AG04449 (cell line): ENCODE measurements around the gene FAM227B.
A peak's percentile ranks its signal among the peaks of the same experiment; 100 is the strongest.

ENCODE experiments used
- CTCF ChIA-PET: fragments of 350-600 bp; formaldehyde crosslinking; extraction: SDS; loops from one replicate; lab custom pipeline; 2021; ENCODE audit warnings: antibody characterized with exemption; lab: Yijun Ruan, JAX
- POLR2A ChIA-PET: fragments of 400-600, 350-600 bp; formaldehyde crosslinking; extraction: SDS; loops from one replicate; lab custom pipeline; 2020; ENCODE audit warnings: antibody characterized with exemption, inconsistent platforms; lab: Yijun Ruan, JAX
- DNase-seq: peaks from one replicate; pipeline ENCODE4 v3.0.0-alpha.2; 2010; ENCODE audit warnings: low read depth, low spot score
- H3K4me3 ChIP-seq: 2 replicates; pipeline ENCODE4 v1.5.1; 2011; ENCODE audit warnings: low read depth, mild to moderate bottlenecking, control low read depth, low read length
- TF ChIP-seq, protein P1 (sequence below): IDR thresholded peaks from one replicate; pipeline ENCODE4 v1.5.1; 2011; ENCODE audit warnings: mild to moderate bottlenecking, moderate library complexity, low read length, control low read depth, inconsistent platforms; ENCODE audit not compliant: insufficient read depth; ENCODE audit errors: missing control alignments

Gene FAM227B

DNA sequence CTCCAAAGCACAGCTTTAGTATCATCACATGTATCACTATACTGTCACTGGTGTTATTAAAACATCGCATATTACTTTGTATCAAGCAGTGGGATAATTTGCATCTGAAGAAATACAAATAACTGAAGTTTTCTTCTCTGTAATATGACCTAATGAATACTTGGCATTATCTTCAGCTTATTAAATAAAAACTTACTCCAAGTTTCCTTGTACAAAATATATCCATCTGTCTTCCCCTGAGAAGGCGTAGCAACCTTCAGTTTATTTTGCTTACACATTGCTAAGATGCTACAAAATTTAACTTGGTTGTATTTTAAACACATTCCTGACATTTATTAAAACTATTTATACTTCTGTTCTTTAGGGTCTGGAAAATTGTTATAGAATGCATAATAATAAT, 183.9 kb downstream of the FAM227B start:
- CTCF ChIA-PET, result interaction anchor here (2.7 kb wide), 1 partner anchor 14 kb away, joined by 18 read pairs; the partner anchor contains the start of gene FGF7
- TF ChIP-seq, protein P1, sequence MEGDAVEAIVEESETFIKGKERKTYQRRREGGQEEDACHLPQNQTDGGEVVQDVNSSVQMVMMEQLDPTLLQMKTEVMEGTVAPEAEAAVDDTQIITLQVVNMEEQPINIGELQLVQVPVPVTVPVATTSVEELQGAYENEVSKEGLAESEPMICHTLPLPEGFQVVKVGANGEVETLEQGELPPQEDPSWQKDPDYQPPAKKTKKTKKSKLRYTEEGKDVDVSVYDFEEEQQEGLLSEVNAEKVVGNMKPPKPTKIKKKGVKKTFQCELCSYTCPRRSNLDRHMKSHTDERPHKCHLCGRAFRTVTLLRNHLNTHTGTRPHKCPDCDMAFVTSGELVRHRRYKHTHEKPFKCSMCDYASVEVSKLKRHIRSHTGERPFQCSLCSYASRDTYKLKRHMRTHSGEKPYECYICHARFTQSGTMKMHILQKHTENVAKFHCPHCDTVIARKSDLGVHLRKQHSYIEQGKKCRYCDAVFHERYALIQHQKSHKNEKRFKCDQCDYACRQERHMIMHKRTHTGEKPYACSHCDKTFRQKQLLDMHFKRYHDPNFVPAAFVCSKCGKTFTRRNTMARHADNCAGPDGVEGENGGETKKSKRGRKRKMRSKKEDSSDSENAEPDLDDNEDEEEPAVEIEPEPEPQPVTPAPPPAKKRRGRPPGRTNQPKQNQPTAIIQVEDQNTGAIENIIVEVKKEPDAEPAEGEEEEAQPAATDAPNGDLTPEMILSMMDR, result no peak
- no peak overlapping the region for H3K4me3 ChIP-seq
- DNase-seq, result no peak
- POLR2A ChIA-PET, result no interaction called here

DNA sequence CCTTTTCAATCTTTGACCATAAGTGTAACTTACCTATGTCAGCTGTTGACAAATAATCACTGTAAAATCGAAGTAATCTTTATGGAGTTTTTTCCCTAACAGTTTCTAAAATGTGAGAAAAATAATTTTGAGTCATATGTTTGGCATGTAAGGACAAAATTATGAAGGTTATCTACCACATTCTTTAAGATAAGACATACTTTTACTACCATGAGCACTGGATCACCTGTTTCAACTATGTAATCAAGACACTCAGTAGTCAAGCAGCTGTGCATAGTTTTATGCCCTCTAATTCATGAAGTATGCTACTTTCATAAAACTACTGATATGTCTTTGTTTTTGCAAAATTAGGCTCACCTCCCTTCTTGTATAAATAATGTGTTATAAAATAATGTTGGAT, 185.4 kb downstream of the FAM227B start:
- ChIA-PET CTCF (interaction anchor here (2.7 kb wide), 1 partner anchor 13 kb away, joined by 18 read pairs; the partner anchor contains the start of gene FGF7), POLR2A (no interaction called here)
- no peak overlapping the region for H3K4me3 ChIP-seq
- no peak for DNase-seq
- TF ChIP-seq, protein P1, result no peak

DNA sequence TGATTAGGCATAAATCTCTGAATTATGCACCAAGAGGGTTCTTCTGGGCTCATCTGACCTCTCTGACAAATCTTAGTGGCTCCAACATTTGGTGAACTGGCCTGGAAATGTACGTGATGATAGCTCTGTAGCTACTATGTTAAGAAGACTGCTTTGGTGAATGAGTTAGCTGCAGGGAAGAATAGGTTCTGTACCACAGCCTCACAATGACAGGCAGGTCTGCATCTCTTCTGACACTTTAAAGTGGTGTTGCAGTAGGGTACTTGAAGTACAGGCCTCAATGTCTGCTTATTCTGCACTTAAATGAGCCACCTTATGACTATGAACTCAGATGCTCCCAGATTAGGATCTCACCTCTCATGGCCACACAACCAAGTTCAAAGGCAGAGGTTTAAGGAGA, 190.6 kb downstream of the FAM227B start:
- ChIA-PET CTCF (interaction anchor here (1.0 to 1.2 kb wide), 3 partner anchors 12 to 622 kb away, joined by 3 to 5 read pairs (median 3); no protein-coding TSS in a partner anchor), POLR2A (no interaction called here)
- no peak overlapping the region for H3K4me3 ChIP-seq
- TF ChIP-seq, protein P1, result no peak
- no peak for DNase-seq

DNA sequence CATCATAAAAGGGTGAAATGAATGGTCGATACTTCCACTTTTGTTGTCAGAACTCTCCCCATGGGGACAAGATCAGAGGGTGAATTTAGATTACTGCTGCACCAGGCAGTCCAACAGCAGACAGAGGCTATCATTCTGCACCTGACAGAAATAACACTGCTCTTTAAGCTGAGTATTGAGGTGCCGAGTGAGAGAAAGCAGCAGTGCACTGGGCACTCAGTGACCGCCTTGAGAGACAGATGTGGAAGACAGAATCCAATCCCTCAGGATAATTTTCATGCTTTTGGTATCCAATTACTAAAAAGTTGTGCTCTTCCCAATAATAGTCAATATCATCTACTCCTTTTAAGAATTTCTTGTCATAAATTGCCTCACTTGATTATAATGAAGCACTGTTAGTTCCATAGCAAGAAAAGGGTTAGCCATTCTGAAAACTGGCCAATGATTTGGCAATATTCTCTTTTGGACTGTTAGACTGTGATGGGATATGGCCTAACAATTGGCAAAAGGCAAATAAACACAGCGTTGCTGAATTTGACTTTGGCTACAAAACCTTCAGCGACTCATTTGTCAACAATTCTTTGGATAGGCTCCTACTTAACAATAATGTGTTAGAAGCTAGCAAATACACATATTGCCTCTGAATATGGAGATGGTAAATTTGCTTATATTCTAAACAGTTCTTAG, 192.1 kb downstream of the FAM227B start:
- ChIA-PET CTCF (interaction anchor here (1.0 kb wide), 1 partner anchor 193 kb away, joined by 3 read pairs; no protein-coding TSS in a partner anchor), POLR2A (no interaction called here)
- no peak overlapping the region for H3K4me3 ChIP-seq
- TF ChIP-seq, protein P1, result no peak
- no peak for DNase-seq

DNA sequence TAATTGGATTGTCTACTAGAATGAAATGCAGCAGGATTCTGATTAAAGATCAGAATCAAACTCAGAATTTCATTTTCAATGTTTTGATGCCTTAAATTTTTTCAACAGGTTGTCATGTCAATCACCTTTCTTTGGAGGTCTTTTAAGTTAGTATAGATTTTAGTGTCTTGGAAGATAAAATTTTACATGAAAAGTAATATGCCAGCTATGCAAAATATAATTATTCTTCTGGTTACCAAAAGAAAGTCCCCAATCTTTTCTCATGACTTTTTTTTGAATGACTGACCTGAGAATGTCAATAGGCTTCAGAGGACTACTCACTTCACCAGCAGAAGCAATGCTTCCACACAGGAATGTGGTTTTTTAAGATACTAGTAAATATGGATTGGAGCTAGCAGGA, 193.2 kb downstream of the FAM227B start:
- H3K4me3 ChIP-seq, result no peak overlapping the region
- TF ChIP-seq, protein P1, result no peak
- DNase-seq, result no peak
- ChIA-PET POLR2A (no interaction called here), CTCF (no interaction called here)

DNA sequence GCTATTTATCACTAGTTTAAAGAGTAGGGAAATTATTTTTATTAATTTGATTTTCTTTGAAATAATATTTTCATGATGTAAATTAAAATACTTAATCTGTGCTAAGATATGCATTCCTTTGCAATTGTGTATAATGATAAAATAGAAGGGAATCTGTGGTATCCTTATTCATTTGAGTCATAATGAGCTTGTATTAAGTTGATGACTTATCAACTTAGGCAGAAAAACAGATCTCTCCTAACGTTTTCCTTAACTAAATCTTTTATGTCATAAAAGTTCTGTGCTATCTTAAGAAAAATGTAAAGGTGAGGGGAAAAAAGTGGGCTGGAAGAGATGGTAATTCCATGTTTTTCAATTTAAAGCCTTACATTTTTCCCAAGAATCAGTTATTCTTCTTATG, 195.7 kb downstream of the FAM227B start:
- TF ChIP-seq, protein P1, result no peak
- CTCF ChIA-PET, result interaction anchor here (1.0 to 3.9 kb wide), 2 partner anchors 181 to 189 kb away, joined by 4 to 46 read pairs; no protein-coding TSS in a partner anchor
- POLR2A ChIA-PET, result no interaction called here

More for the DNA sequence above, 195.7 kb downstream of the FAM227B start:
- peak overlapping the region; percentile 57 for H3K4me3 ChIP-seq
- no peak for DNase-seq
